Hepatocyte (in vitro differentiated cells): ENCODE results near the gene NOC4L. TPM values are rescaled to one million over a fixed set of nuclear protein-coding genes. Genes with fewer than 3 reads are reported as not detected.

Source experiments
- DNase-seq: peaks from one replicate; pipeline ENCODE4 v3.0.0-alpha.2; 2016; ENCODE audit warnings: low spot score
- H2AFZ ChIP-seq: fragments of 200-600 bp; sonication (generic); 2 replicates; pipeline ENCODE4 v1.6.0; 2016; ENCODE audit warnings: antibody characterized with exemption, mild to moderate bottlenecking
- H3K27ac ChIP-seq: fragments of 200-600 bp; sonication (generic); 2 replicates; pipeline ENCODE4 v1.5.1; 2016; ENCODE audit warnings: mild to moderate bottlenecking
- H3K27me3 ChIP-seq: fragments of 200-600 bp; sonication (generic); 2 replicates; pipeline ENCODE4 v1.6.1; 2016
- H3K36me3 ChIP-seq: fragments of 200-600 bp; sonication (generic); replicated peaks from 2 replicates; pipeline ENCODE4 v1.5.1; 2016; ENCODE audit warnings: low read depth; ENCODE audit not compliant: insufficient read depth
- H3K4me1 ChIP-seq: fragments of 200-600 bp; sonication (generic); 2 replicates; pipeline ENCODE4 v1.5.1; 2016; ENCODE audit warnings: mild to moderate bottlenecking, moderate library complexity; ENCODE audit not compliant: insufficient read depth
- H3K4me2 ChIP-seq: fragments of 200-600 bp; sonication (generic); 2 replicates; pipeline ENCODE4 v1.6.0; 2016
- H3K4me3 ChIP-seq: fragments of 200-600 bp; sonication (generic); 2 replicates; pipeline ENCODE4 v1.5.1; 2016; ENCODE audit warnings: mild to moderate bottlenecking
- H3K79me2 ChIP-seq: fragments of 200-600 bp; sonication (generic); 2 replicates; pipeline ENCODE4 v1.6.0; 2017; ENCODE audit warnings: mild to moderate bottlenecking
- H3K9me2 ChIP-seq: fragments of 200-600 bp; sonication (generic); replicated peaks from 2 replicates; pipeline ENCODE4 v1.6.0; 2017; ENCODE audit warnings: mild to moderate bottlenecking; ENCODE audit not compliant: insufficient read depth
- H3K9me3 ChIP-seq: fragments of 200-600 bp; sonication (generic); 2 replicates; pipeline ENCODE4 v1.5.1; 2016; ENCODE audit warnings: low read depth, mild to moderate bottlenecking
- H4K20me1 ChIP-seq: fragments of 200-600 bp; sonication (generic); 2 replicates; pipeline ENCODE4 v1.6.0; 2016; ENCODE audit warnings: mild to moderate bottlenecking; ENCODE audit not compliant: insufficient read depth, poor library complexity, severe bottlenecking
- EZH2 ChIP-seq: fragments of 200-600 bp; sonication (generic); IDR thresholded peaks from 2 replicates; pipeline ENCODE4 v1.6.1; 2016; ENCODE audit warnings: antibody characterized with exemption, mild to moderate bottlenecking, borderline replicate concordance
- EZH2phosphoT487 ChIP-seq: fragments of 200-600 bp; sonication (generic); IDR thresholded peaks from one replicate; pipeline ENCODE4 v1.6.1; 2018; ENCODE audit warnings: antibody characterized with exemption, mild to moderate bottlenecking, low read depth, moderate library complexity; ENCODE audit not compliant: unreplicated experiment, severe bottlenecking
- WGBS: methylation state at CpG from one replicate; pipeline ENCODE4 v1.1.6; 2016; ENCODE audit warnings: low lambda C conversion rate; ENCODE audit errors: missing lambda C conversion rate; 5-methylcytosine and 5-hydroxymethylcytosine counted together
- polyA plus RNA-seq: library from polyadenylated mRNA; unstranded; fragments of >200 nt; fragmentation: Nextera tagmentation; extraction: Ambion mirVana; gene quantifications from 2 replicates; pipeline ENCODE4 v1.2.1, GENCODE V29; 2016
- total RNA-seq: library from RNA; depleted of rRNA; stranded (reverse); fragments of >200 nt; gene quantifications from 2 replicates; pipeline ENCODE4 v1.2.3, GENCODE V29; 2014
- TF ChIP-seq, protein P1 (sequence below): fragments of 200-600 bp; sonication (generic); IDR thresholded peaks from 2 replicates; pipeline ENCODE4 v1.5.1; 2016; ENCODE audit warnings: antibody characterized with exemption, mild to moderate bottlenecking; ENCODE audit not compliant: poor library complexity

The NOC4L gene
- total and polyA plus RNA-seq, 2 experiments from 2014 or later = 8.9 to 31.8 TPM

GRCh38 chr12:132163041-132163910, 19.0 kb downstream of the NOC4L start:
- H3K9me3 ChIP-seq = no peaks in the 10 kb centered on the region
- H3K27ac ChIP-seq = no peak overlapping the region

DNA sequence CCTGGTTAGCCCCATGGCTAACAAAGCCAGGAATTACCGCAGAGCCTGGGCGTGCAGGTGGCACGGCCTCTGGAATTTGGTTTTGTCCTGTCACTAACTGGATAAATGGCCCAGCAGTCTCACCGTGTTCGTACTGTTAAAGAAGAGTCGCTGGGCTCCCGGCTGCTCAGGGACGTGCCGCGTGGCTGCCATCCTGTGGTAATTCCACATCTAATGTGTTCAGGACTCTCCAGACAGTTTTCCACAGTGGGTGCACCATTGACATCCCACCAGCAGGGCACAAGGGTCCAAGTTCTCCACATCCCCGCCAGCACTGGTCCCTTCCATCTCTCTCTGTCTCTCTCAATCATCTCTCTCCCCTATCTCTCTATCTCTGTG, 19.6 kb downstream of the NOC4L start:
- Histone ChIP-seq H3K4me2 (no peak overlapping the region), H3K27me3 (peaks cover 5% of the 10 kb centered on the region), H3K4me3 (no peak overlapping the region), H3K9me3 (no peaks in the 10 kb centered on the region), H3K79me2 (no peaks in the 10 kb centered on the region), H3K9me2 (no peaks in the 10 kb centered on the region), H3K27ac (no peak overlapping the region), H3K4me1 (no peaks in the 10 kb centered on the region), H3K36me3 (no peaks in the 10 kb centered on the region), H4K20me1 (no peaks in the 10 kb centered on the region), H2AFZ (no peak overlapping the region)
- TF ChIP-seq EZH2phosphoT487 (no peak), EZH2 (no peak)
- TF ChIP-seq, protein P1, sequence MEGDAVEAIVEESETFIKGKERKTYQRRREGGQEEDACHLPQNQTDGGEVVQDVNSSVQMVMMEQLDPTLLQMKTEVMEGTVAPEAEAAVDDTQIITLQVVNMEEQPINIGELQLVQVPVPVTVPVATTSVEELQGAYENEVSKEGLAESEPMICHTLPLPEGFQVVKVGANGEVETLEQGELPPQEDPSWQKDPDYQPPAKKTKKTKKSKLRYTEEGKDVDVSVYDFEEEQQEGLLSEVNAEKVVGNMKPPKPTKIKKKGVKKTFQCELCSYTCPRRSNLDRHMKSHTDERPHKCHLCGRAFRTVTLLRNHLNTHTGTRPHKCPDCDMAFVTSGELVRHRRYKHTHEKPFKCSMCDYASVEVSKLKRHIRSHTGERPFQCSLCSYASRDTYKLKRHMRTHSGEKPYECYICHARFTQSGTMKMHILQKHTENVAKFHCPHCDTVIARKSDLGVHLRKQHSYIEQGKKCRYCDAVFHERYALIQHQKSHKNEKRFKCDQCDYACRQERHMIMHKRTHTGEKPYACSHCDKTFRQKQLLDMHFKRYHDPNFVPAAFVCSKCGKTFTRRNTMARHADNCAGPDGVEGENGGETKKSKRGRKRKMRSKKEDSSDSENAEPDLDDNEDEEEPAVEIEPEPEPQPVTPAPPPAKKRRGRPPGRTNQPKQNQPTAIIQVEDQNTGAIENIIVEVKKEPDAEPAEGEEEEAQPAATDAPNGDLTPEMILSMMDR = no peak
- WGBS = 83% methylated on average over 11 of the region's 11 CpGs
- DNase-seq = no peak

More at GRCh38 chr12:132163041-132163910, 19.0 kb downstream of the NOC4L start:
- no peaks in the 10 kb centered on the region for H3K9me2 ChIP-seq
- H3K4me1 ChIP-seq = no peaks in the 10 kb centered on the region
- TF ChIP-seq, protein P1 = no peak
- TF ChIP-seq EZH2 = no peak
- no peak for TF ChIP-seq EZH2phosphoT487
- no peaks in the 10 kb centered on the region for H3K36me3 ChIP-seq
- no peak for DNase-seq
- H3K27me3 ChIP-seq = peaks cover 5% of the 10 kb centered on the region
- H3K4me2 ChIP-seq = no peak overlapping the region
- no peaks in the 10 kb centered on the region for H4K20me1 ChIP-seq
- H3K4me3 ChIP-seq = no peak overlapping the region
- H2AFZ ChIP-seq = no peak overlapping the region
- 86% methylated on average over 24 of the region's 26 CpGs for WGBS
- no peaks in the 10 kb centered on the region for H3K79me2 ChIP-seq

GRCh38 chr12:132164426-132164825, 20.2 kb downstream of the NOC4L start:
- H3K27me3 ChIP-seq = peaks cover 5% of the 10 kb centered on the region
- H3K4me3 ChIP-seq = no peak overlapping the region
- no peaks in the 10 kb centered on the region for H3K4me1 ChIP-seq
- 97% methylated on average over 7 of the region's 7 CpGs for WGBS
- no peak overlapping the region for H3K4me2 ChIP-seq
- H3K27ac ChIP-seq = no peak overlapping the region
- H3K9me2 ChIP-seq = no peaks in the 10 kb centered on the region
- H3K9me3 ChIP-seq = no peaks in the 10 kb centered on the region
- no peaks in the 10 kb centered on the region for H4K20me1 ChIP-seq
- DNase-seq = no peak
- no peaks in the 10 kb centered on the region for H3K79me2 ChIP-seq
- H3K36me3 ChIP-seq = no peaks in the 10 kb centered on the region
- no peak for TF ChIP-seq EZH2
- TF ChIP-seq, protein P1 = no peak
- no peak for TF ChIP-seq EZH2phosphoT487
- H2AFZ ChIP-seq = no peak overlapping the region
